Activated naive CD4-positive, alpha-beta T cell treated with anti-CD3 and anti-CD28 coated beads for 36 hours (primary cell): ENCODE measurements around the gene SCRN2. TPM values are rescaled to one million over a fixed set of nuclear protein-coding genes. Genes with fewer than 3 reads are reported as not detected.

Experiments used
- CTCF ChIA-PET: fragments of 350-600 bp; sonication (Branson Sonifier 250); formaldehyde crosslinking; loops from one replicate; lab custom pipeline; 2021; ENCODE audit warnings: antibody characterized with exemption; lab: Charles Lee
- DNase-seq: peaks from one replicate; pipeline ENCODE4 v3.0.0-alpha.2; 2020
- H3K27ac Mint-ChIP-seq: one replicate; pipeline ENCODE4 v1.8.0; 2021; ENCODE audit warnings: mild to moderate bottlenecking, mixed read lengths
- H3K27me3 Mint-ChIP-seq: one replicate; pipeline ENCODE4 v1.8.0; 2021; ENCODE audit warnings: low read depth, mixed read lengths
- H3K36me3 Mint-ChIP-seq: one replicate; pipeline ENCODE4 v1.8.0; 2021; ENCODE audit warnings: low read depth, mixed read lengths
- H3K4me1 Mint-ChIP-seq: one replicate; pipeline ENCODE4 v1.8.0; 2021; ENCODE audit warnings: low read depth, mixed read lengths
- H3K4me3 Mint-ChIP-seq: one replicate; pipeline ENCODE4 v1.8.0; 2021; ENCODE audit warnings: mild to moderate bottlenecking, moderate library complexity, mixed read lengths
- H3K9me3 Mint-ChIP-seq: one replicate; pipeline ENCODE4 v1.8.0; 2021; ENCODE audit warnings: mixed read lengths
- intact Hi-C: fragments of 100-400 bp; cut with micrococcal nuclease; formaldehyde crosslinking; loops from one replicate; pipeline ENCODE4 v1.15.1; 2023
- total RNA-seq, 2 experiments: library from RNA; stranded (reverse); gene quantifications; one replicate each; pipeline ENCODE4 v1.2.3, GENCODE V29; 2021

Gene SCRN2
- total RNA-seq, 2 experiments from 2014 or later: 15.1 to 16.3 TPM

DNA sequence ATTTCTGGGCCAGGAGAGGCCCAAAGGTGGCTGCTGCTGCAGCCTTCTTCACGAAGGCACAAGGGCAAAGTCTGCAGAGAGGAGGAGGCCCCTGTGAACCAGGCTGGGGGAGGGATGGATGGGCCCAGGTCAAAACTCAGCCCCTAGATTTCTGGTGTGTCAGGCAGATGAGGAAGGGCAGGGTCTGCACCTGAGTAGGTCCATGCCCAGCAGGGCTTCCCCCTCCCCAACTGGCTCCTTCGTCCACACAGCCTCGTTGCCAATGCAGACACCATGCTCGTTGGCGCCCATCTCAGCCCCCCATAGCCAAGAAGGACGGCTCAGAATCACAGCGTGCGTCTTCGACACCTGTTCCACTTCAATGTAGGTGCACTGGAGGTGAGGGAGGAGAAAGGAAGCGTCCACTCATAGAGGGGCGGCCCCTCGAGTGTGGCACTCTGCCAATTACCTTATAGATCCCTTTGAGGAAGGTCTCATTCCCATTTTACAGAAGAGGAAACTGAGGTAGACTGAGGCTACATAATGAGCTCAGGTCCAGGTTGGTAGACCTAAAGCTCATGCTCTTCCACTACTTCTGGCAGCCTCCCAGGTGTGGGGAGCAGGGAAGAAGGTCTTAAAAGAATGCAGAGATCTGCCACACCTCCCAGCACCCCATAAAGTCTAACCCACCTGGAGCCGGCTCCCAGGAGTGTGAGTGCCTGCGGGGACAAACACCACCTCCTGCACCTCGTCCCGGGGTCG, 902 bp downstream of the SCRN2 start:
- no peaks in the 10 kb centered on the region for H3K9me3 Mint-ChIP-seq

DNA sequence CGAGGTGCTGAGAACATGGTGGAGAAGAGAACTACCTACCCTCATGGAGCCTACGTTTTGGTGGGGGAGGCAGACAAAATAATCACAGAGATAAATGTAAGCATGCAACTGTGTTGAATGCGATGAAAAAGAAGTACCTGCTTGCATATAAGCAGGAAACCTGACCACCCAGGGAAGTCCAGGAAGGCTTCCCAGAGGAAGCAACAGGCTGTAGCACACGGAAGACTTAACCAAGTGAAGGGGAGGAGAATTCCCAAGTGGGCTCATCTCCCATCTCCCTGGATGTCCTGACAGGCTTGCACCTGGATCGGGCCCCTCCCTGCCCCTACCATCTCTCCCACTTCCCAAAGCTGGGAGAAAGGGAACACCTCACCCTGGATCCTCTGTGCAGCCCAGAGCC, 2.0 kb downstream of the SCRN2 start:
- no peak for DNase-seq
- Mint-ChIP-seq H3K4me3 (no peak overlapping the region), H3K27ac (no peak overlapping the region), H3K4me1 (peaks cover 54% of the 10 kb centered on the region), H3K27me3 (no peaks in the 10 kb centered on the region), H3K9me3 (no peaks in the 10 kb centered on the region), H3K36me3 (peaks cover 5% of the 10 kb centered on the region)
- CTCF ChIA-PET: interaction anchor here (5.4 to 14.9 kb wide), 2 partner anchors 49 to 110 kb away, joined by 26 to 460 read pairs; partner anchors contain the start of gene SP2
- intact Hi-C loops: no loop called here

More for the DNA sequence above, 902 bp downstream of the SCRN2 start:
- H3K4me1 Mint-ChIP-seq: peaks cover 43% of the 10 kb centered on the region
- H3K27ac Mint-ChIP-seq: no peak overlapping the region
- intact Hi-C loops: loop anchor here (2.0 to 10.0 kb wide), 2 partner anchors 179 to 265 kb away; partner anchors contain the start of genes CBX1 and SNX11
- DNase-seq: no peak
- peaks cover 5% of the 10 kb centered on the region for H3K36me3 Mint-ChIP-seq
- H3K27me3 Mint-ChIP-seq: peaks cover 5% of the 10 kb centered on the region
- peak overlapping the region; percentile 100 for H3K4me3 Mint-ChIP-seq
- CTCF ChIA-PET: interaction anchor here (0.6 to 14.9 kb wide), 9 partner anchors 9 to 180 kb away, joined by 3 to 460 read pairs (median 9); partner anchors contain the start of genes CDK5RAP3, LRRC46, MRPL10 and SP2

GRCh38 chr17:47838636-47839035, 2.4 kb downstream of the SCRN2 start:
- no peak for DNase-seq
- H3K9me3 Mint-ChIP-seq: no peaks in the 10 kb centered on the region
- intact Hi-C loops: no loop called here
- peaks cover 5% of the 10 kb centered on the region for H3K36me3 Mint-ChIP-seq
- CTCF ChIA-PET: interaction anchor here (5.4 kb wide), 1 partner anchor 110 kb away, joined by 26 read pairs; no protein-coding TSS in a partner anchor
- no peaks in the 10 kb centered on the region for H3K27me3 Mint-ChIP-seq
- H3K4me3 Mint-ChIP-seq: no peak overlapping the region
- peaks cover 58% of the 10 kb centered on the region for H3K4me1 Mint-ChIP-seq
- H3K27ac Mint-ChIP-seq: no peak overlapping the region

GRCh38 chr17:47837401-47838039, 3.6 kb downstream of the SCRN2 start:
- H3K27ac Mint-ChIP-seq: no peak overlapping the region

DNA sequence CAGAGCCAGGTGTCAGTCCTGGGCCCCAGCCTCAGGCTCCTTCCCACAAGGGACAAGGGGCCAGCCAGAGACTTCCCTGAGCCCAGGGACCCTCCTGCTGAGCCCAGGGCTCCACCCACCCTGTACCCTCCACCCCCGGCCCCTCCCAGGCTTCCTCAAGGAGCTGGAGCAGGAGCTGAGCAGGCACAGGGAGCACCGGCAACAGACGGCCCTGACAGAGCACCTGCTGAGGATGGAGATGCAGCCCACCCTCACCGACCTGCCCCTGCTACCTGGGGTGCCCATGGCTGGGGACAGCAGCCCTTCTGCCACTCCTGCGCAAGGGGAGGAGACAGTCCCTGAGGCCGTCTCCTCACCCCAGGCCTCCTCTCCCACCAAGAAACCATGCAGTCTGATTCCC, 4.5 kb downstream of the SCRN2 start:
- Mint-ChIP-seq H3K27ac (no peak overlapping the region), H3K27me3 (no peaks in the 10 kb centered on the region), H3K9me3 (no peaks in the 10 kb centered on the region), H3K4me1 (peaks cover 52% of the 10 kb centered on the region), H3K36me3 (peaks cover 5% of the 10 kb centered on the region), H3K4me3 (no peak overlapping the region)
- intact Hi-C loops: no loop called here
- no peak for DNase-seq
- CTCF ChIA-PET: interaction anchor here (1.0 to 2.0 kb wide), 4 partner anchors 55 to 178 kb away, joined by 3 to 10 read pairs (median 4); no protein-coding TSS in a partner anchor

More at GRCh38 chr17:47837401-47838039, 3.6 kb downstream of the SCRN2 start:
- Mint-ChIP-seq H3K27me3 (no peaks in the 10 kb centered on the region), H3K36me3 (peaks cover 5% of the 10 kb centered on the region), H3K4me3 (no peak overlapping the region), H3K9me3 (no peaks in the 10 kb centered on the region), H3K4me1 (peaks cover 54% of the 10 kb centered on the region)
- DNase-seq: no peak
- CTCF ChIA-PET: interaction anchor here (1.1 to 1.5 kb wide), 2 partner anchors 52 to 54 kb away, joined by 3 to 10 read pairs; no protein-coding TSS in a partner anchor
- intact Hi-C loops: no loop called here

GRCh38 chr17:47834756-47835155, 6.3 kb downstream of the SCRN2 start:
- Mint-ChIP-seq H3K27me3 (no peaks in the 10 kb centered on the region), H3K4me1 (peaks cover 54% of the 10 kb centered on the region), H3K9me3 (no peaks in the 10 kb centered on the region), H3K4me3 (no peak overlapping the region), H3K36me3 (peaks cover 7% of the 10 kb centered on the region), H3K27ac (no peak overlapping the region)
- DNase-seq: no peak
- CTCF ChIA-PET: interaction anchor here (1.5 to 2.0 kb wide), 2 partner anchors 55 to 56 kb away, joined by 4 to 6 read pairs; no protein-coding TSS in a partner anchor
- intact Hi-C loops: no loop called here

DNA sequence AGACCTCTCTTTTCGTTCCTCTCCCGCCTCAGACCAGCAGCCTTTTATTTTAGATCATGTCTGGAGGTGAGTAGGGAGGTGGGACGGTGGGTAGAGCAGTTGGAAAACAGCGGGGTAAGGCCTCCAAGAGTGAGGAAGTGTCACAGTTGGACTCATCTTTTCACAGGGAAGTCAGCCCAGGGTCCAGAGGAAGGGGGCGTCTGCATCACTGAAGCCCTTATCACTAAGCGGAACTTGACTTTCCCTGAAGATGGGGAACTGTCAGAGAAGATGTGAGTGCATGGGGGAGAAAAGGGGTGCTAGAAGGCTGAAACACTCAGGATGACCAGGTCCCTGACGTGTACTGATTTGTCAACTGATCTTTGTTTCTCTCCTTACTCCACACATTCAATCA, 9.1 kb downstream of the SCRN2 start:
- Mint-ChIP-seq H3K36me3 (peaks cover 13% of the 10 kb centered on the region), H3K27ac (no peak overlapping the region), H3K9me3 (no peaks in the 10 kb centered on the region), H3K27me3 (no peaks in the 10 kb centered on the region), H3K4me3 (peak overlapping the region; percentile 89), H3K4me1 (peaks cover 60% of the 10 kb centered on the region)
- no peak for DNase-seq
- CTCF ChIA-PET: interaction anchor here (0.6 to 1.5 kb wide), 6 partner anchors 8 to 118 kb away, joined by 3 to 6 read pairs (median 3); no protein-coding TSS in a partner anchor
- intact Hi-C loops: loop anchor here (1.0 to 2.0 kb wide), 2 partner anchors 64 to 139 kb away; partner anchors contain the start of genes CDK5RAP3 and SP2

- peaks cover 19% of the 10 kb centered on the region for H3K36me3 Mint-ChIP-seq
- peak within 1 kb of the TSS; percentile 89 for H3K4me3 Mint-ChIP-seq
- peak; percentile 93 for DNase-seq
- peak within 1 kb of the TSS; percentile 78 for H3K27ac Mint-ChIP-seq
- no peaks in the 10 kb centered on the region for H3K9me3 Mint-ChIP-seq
- CTCF ChIA-PET: interaction anchor here (0.6 to 1.5 kb wide), 7 partner anchors 9 to 119 kb away, joined by 3 to 6 read pairs (median 3); no protein-coding TSS in a partner anchor
- intact Hi-C loops: loop anchor here (1.0 to 2.0 kb wide), 2 partner anchors 65 to 140 kb away; partner anchors contain the start of genes CDK5RAP3 and SP2
- H3K4me1 Mint-ChIP-seq: peaks cover 60% of the 10 kb centered on the region
- H3K27me3 Mint-ChIP-seq: no peaks in the 10 kb centered on the region
These were observed 9.8 kb downstream of the SCRN2 start, which contains the start of the genes LRRC46 and MRPL10 for GRCh38 chr17:47831003-47831933. LRRC46 (plus strand) TSS chr17:47831670; CDS start chr17:47831990, 320 bp downstream. MRPL10 (minus strand) TSS chr17:47831541; CDS start chr17:47831511, 30 bp downstream.

DNA sequence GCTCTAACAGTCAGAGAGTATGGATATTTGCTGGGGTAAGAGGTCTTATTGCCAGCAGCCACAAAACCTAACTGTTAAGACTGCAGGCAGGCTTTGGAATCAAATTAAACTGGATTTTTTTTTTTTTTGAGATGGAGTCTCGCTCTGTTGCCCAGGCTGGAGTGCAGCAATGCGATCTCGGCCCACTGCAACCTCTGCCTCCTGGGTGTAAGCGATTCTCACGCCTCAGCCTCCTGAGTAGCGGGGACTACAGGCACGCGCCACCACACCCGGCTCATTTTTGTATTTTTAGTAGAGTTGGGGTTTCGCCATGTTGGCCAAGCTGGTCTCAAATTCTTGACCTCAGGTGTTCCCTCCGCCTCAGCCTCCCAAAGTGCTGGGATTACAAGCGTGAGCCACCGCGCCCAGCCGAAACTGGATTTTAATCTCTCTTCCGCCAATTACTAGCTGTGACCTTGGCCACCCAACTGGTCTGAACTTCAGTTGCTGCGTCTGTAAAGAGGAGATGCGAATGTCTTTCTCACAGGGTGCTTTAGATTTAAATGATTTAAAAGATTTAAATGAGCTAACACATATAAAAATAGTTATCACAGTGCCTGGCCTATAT, 10.6 kb downstream of the SCRN2 start:
- no peaks in the 10 kb centered on the region for H3K27me3 Mint-ChIP-seq
- H3K4me3 Mint-ChIP-seq: peak overlapping the region; percentile 89
- CTCF ChIA-PET: interaction anchor here (0.8 to 1.6 kb wide), 5 partner anchors 10 to 63 kb away, joined by 3 to 6 read pairs (median 4); partner anchors contain the start of gene SCRN2
- peaks cover 53% of the 10 kb centered on the region for H3K4me1 Mint-ChIP-seq
- peak overlapping the region; percentile 78 for H3K27ac Mint-ChIP-seq
- no peaks in the 10 kb centered on the region for H3K9me3 Mint-ChIP-seq
- intact Hi-C loops: loop anchor here (1.0 to 2.0 kb wide), 2 partner anchors 66 to 140 kb away; partner anchors contain the start of genes CDK5RAP3 and SP2
- no peak for DNase-seq
- H3K36me3 Mint-ChIP-seq: peaks cover 21% of the 10 kb centered on the region

- Mint-ChIP-seq H3K27me3 (no peaks in the 10 kb centered on the region), H3K4me1 (peaks cover 47% of the 10 kb centered on the region), H3K4me3 (peak overlapping the region; percentile 89), H3K27ac (peak overlapping the region; percentile 3), H3K36me3 (peaks cover 22% of the 10 kb centered on the region), H3K9me3 (no peaks in the 10 kb centered on the region)
- intact Hi-C loops: loop anchor here (2.0 kb wide), 1 partner anchor 141 kb away; the partner anchor contains the start of gene CDK5RAP3
- DNase-seq: no peak
- CTCF ChIA-PET: interaction anchor here (1.6 kb wide), 1 partner anchor 11 kb away, joined by 4 read pairs; the partner anchor contains the start of gene SCRN2
These were observed 11.2 kb downstream of the SCRN2 start for GRCh38 chr17:47829870-47830269.
